GM21529 (cell line): Measurements from ENCODE around the gene MCTP2.

ENCODE experiments used
- ATAC-seq: cut with Tn5 transposase; IDR thresholded peaks from one replicate; pipeline ENCODE4 v1.9.1; 2021; ENCODE audit not compliant: unreplicated experiment

Gene MCTP2

DNA sequence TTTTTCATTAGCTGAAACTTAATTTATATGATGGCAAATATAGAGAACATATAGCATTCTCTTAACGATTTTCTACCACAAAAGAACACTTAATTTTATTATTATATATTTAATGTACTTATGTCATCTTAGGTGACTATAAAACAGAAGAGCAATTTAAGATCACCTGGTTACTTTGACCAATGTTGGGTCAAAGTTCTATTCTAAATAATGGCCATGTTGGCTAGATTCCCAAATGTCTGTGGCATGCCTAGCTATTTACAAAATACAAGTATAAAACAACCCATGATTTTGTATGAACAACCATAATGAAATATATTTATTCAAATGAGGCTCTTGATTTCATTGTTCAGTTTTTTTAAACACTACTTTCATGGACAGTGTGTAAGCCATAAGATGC, 200.9 kb downstream of the MCTP2 start:
- ATAC-seq, result no peak

DNA sequence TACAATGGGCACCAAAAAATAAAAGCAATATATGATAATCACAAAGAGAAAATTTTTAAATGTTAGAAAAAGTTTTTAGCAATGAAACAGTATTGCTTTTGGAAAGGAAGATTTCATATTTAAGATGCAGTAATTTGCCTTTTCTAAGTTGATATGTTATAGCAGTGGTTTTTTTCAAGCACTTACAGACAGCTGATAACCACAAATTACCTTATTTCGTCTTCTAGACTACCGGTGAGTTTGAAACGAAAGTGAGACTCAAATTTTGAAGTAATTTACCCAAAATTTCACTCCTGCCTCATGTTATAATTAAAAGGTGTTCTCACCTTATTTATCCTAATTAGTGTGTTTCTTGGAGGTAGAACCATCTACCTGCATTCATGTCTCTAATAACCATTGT, 207.8 kb downstream of the MCTP2 start:
- no peak for ATAC-seq

DNA sequence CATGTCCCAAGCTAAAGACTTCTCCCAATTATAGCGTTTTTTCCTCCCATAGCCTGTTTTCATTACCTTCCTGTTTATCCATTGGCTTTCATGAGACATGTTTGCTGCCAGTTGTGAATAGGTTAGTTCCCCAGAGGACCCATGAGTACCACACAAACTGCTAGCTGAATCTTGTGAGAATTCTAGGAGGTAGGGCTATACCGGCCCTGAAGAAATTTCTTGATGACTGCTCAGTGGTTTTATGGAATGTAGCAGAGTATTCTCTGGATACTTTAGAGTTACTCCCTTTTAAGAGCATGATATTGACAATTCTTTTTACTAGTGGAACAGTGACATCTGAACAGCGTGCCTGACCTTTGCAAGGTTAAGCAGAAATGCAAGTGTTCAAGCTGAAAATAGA, 210.4 kb downstream of the MCTP2 start:
- no peak for ATAC-seq

DNA sequence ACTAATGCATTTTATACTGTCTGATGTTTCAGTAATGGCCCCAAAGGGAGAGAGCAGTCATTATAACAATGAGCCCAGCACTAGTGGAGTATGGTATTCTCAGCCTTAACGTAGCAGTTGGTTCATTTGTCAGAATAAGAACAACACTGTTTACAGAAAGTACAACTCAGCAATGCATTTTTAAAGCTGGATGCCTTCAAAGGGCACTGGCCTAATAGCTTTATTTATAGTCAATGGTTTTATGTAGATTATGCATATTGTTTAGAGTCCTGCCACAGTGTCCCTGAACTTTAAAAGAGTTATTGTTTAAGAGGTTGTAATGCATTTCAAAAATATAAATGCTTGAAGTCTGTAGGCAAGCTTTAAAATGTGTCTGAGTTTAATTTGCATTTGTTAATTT, 211.1 kb downstream of the MCTP2 start:
- ATAC-seq, result no peak

DNA sequence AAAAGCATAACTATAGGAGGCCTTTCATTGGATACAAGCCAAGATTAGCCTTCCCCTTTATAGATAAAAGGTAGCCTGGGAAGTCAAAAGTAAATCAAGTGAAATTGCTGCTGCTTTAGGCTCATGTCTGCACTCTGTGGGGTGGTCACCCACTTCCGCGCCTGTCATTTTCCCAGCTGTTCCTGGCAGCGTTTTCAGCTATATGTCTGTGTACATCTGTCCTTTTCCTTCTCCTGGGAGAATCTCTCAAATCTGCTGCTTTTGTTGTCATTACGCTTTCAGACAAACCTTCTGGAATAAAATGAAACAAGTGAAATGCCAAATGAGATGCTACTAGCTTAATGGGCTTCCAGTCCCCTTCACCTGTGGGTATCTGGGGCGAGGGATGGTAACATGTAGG, 211.8 kb downstream of the MCTP2 start:
- no peak for ATAC-seq

DNA sequence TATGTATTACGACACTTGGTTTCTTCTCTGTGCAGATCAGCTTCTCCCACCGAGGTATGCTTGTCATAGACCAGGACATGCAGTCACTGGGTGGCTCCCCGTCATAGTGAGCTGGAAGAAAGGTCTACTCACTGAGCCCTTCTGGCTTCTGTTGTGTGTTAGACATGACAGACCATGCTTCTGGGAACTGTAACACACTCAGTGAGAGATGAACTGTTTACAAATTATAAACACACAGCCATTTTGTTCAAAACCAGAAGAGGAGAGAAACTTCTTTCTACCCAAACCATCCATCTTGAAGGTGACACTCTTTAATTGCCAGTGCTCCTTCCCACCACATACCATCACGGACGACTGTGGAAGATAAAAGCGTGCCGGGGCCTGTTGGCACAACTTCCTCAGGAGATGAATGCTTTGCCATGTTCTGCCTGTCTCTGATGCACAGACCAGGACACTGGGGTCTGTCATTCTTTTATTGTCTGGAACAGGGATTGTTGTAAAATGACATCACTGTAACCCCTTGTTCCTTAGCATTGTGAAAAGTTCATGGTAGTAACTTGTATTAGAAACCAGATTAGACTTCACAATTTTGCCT, 214.3 kb downstream of the MCTP2 start:
- no peak for ATAC-seq

DNA sequence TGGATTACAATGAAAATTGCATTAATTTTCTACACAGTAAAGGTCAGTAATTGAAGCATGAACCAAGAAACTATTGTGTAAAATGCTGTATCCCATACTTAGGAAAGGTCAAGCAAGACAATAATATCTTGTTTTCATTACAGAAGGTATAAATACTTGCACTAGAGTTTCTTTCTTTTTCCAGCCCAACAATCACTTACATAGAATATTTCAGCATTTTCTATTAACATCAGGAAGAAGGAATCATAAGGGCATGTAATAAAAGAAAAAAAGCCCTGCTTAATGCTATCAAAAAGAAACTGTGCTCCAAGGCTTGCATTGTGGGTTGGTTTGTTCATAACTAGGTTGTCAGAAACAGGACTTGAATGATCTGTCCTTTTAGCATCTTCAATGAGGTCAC, 215.1 kb downstream of the MCTP2 start:
- no peak for ATAC-seq

DNA sequence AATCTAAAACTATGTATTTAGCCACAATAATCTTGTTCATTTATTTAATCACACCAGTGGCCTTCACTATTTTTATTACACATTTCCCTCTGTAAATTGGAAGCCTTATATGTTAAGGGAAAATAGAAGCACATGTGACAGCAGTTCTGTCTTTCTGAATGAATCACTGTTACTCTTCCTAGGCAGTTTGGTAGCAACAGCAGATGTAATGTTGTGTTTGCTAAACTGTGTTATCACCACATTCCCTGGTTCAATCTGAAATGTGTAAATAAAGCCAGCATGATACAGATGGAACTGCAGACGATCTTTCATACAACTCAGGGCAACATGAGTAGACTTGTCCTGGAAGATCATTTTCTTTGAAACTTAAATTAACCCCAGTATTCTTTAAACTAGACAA, 220.1 kb downstream of the MCTP2 start:
- ATAC-seq, result no peak

DNA sequence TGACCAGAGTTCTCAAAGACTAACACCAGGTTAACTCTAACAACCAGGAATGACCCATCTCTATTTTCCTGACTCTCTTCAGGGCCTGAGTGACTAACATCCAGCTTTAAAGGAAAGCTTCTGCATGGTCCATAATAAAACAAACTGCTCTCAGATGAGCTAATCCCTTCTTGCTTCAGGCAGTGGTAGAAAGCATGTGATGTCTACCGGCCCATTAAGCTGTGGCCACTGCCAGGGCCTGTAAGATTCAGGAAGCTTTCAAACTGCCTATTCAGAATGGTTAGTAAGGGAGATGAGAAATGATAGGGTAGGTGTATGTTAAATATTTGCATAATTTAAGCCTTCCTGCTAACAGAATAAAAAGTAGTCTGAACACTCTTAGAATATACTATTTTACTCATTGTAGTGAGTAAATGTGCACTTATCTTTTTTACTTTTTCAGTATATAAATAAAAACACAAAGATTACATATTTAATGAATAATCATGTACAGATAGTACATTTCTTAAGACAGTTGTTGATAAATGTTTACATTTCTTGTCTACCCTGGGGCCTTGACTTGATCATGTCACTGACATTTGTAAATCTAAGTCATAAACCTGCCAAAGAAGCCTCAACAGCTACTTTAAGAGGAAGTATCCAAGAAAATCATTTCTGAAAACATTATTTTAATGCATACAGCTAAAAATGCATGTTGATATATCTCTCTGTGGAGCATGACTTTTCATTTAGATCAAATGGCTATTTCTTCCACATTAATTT, 222.0 kb downstream of the MCTP2 start:
- no peak for ATAC-seq

DNA sequence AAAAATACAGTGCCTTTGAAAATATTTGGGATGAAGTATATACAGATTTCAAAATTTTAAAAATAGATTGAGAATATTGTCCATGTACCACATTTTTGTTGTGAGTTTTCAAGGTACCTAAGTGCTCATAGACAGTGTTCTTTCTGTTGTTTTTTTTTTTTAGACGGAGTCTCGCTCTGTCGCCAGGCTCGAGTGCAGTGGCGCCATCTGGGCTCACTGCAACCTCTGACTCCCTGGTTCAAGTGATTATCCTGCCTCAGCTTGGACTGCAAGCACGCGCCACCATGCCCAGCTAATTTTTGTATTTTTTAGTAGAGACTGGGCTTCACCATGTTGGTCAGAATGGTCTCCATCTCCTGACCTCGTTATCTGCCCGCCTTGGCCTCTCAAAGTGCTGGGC, 223.9 kb downstream of the MCTP2 start:
- no peak for ATAC-seq

DNA sequence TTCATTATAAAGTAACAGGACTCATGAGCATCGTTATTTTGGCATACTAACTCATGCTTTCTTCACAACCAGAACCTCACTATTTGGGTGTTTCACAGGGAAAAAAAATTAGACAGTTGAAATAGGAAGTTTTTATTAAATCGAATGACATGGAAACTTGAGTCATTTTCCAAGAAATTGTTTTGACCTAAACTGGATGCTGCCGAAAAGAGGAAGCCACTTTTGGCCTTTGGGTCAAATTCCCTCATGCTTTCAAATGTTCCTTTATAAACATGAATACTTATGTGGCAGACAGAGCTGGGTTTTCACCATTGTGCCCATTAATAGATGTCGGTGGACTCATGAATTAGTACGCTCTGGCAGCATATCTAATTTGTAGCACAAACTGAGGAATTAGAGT, 224.9 kb downstream of the MCTP2 start:
- ATAC-seq, result no peak

DNA sequence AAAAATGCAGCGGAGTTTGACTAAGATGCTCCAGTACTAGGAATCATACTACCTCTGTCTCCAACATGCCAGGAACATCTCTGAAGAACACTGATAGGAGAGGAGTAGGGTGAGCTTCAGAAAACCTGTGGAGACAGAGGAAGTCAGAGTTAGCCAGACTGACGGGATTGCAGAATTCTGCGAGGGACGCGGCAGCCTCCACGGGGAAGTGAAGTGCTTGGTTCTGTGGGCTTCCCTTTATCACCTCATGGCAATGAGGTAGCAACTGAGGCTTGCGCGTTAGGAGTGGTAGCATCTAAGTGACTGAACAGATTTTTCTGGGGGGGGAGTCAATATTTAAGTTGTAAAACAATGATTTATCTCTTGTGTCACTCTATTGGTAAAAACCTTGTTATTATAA, 226.3 kb downstream of the MCTP2 start:
- no peak for ATAC-seq

DNA sequence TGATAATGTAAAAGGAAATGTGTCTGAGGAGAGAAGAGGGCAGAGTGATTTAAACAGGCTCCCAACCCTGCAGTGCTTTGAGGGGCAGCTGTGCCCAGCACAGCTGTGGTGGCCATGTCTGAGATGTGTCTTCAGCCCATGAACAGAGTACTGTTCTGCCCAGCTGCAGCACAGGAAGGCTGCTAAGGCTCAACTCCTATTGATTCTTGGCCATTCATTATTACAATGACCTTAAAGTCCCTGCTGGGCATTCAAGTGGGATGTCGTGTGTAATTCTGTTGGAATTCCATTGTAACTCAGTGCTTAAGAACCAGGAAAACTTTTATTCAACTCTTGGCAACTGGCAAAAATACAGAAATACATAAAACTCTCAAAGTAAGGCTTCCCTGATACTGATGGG, 229.3 kb downstream of the MCTP2 start:
- no peak for ATAC-seq

DNA sequence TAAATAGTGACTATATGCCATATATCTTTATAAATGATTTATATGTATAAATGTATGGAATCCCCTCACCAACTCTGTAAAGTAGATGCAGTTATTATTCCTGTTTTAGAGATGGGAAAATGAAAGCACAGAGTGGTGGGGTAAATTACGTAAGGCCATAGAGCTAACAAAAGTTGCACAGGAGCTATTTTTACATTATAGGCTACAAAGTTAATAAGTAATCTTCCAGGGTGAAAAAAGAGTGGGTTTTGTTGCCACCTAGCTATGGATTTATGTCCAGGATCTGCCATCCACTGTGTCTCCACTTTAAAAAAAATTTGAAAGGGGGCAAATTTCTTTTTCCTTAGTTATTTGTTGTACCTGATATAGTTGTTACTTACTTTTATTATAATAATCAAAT, 235.7 kb downstream of the MCTP2 start:
- ATAC-seq, result no peak

DNA sequence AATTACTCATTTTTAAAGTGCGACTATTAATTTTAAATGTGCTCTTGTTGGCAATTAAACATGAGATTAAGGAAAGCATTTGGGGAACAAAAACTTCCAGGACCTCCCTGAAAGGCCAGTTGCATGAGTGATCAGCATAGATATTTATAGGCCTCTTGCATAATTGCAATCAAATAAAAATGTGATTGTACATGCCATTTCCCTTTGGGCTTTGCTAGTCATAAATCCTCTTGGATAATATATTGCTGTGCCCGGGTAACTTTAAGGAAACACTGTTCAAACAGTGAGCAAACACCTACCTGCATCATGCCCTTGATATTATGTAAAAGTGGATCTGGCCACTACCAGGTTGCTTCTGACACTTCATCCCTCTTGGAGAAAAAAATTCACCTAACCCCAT, 239.1 kb downstream of the MCTP2 start:
- ATAC-seq, result no peak

DNA sequence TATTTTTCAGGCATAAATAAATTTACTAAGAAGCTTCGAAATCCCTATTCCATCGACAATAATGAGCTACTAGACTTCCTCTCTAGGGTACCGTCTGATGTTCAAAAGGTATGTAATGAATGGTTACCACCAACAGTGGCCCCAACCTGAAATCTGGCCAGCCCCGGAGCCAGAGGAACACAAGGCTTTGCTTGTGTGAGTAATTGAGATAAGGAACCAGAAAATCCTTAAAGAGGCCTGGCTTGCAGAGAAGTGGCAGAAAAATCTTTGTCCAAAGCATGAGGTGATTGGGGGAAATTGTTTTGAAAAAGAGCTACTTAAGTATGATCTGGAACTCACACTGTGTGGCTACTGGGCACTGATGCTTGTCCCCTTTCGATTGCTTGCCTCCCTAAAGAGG, 245.3 kb downstream of the MCTP2 start:
- ATAC-seq, result no peak

DNA sequence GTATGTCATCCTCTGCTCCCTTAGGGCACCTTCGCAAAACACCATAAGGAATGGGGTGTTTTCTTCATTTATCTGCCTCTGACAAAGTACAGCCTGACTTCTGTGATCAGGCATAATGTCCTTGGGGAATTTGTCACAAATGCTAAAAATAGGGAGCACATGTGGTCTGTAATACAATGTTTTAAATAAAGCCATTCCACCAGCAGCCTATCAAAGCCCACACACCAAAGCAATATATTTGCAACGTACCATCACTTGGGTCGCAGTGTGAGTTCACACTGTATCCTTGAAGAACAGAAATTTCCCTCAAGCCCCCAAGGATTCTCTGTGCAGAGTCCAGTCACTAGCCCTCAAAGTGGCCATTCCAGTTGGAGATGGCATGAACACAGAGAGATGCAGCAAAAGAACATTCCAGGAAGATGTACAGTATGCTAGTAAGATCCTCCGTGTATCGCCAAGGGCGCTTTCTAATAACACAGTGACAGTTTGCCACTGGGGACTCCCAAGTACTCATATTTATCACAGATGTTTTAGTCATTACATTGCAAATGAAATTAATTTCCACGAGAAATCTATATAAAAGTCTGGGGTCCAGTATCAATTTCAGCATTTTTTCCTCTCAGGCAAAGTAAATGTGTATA, 246.7 kb downstream of the MCTP2 start:
- no peak for ATAC-seq

DNA sequence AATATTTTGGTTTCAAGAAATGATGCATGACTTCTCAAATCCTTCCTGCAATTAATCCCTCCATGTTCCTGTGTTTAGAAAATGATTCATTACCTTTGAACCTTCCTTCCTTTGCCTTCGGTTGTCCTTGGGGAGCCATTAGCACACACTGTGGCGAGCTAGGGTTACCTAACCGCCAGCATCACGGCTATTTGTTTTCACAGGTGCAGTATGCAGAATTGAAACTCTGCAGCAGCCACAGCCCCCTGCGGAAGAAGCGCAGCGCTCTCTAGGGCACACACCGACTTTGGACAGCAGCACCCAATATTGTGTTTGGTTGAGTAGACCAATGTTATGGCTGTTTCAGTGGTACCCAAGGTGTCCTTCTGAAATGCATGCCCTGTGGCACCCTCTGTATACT, 247.4 kb downstream of the MCTP2 start:
- peak; percentile 55 for ATAC-seq

DNA sequence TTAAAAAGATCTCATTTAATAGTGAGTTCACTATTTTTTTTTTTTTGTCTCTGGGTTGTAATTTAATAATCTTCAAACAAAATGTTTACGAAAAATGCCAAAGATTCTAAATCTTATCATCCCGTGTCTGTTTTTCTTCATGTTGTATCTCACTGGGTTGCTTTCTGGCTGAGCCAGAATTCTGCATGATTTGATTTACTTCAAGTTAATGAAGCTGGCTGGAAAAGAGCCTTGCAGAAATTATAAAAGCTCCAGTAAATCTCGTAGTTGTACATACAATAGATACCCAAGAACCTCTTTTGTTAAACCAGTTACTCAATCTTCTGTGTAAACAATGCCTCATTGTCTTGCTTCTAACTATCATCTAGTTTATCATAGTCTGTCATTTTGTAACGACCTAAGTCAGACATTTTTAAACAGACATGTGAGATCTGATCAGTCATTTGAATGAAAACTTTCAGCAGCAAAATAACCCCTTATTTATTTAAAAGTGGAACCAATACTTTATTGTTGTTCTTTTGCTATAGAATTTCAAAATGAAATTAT, 249.0 kb downstream of the MCTP2 start:
- ATAC-seq, result no peak

DNA sequence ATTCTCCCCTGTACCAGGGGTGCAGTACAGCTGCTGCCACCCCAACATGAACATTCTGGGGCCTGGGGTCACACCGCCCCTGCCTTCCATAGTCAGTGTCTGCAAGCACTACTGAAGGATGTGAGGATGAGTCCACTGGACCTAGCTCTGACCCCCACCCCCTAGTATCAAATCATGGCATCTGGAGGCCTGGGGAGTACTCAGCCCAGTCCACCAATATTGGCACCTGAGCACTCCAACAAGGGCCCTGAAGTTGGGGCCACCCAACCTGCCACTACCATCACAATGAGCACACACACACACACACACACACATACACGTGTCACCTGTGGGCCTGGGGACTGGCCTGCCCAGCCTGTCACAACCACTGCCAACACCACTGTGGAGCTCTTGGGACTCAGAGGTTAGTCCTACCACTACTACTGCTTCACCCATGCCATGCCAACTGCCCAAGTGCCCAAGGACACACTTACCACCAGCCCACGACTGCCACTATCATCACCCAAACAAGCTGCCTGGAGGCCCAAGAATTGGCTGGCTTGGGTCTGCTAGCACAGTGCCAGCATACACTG, 253.9 kb downstream of the MCTP2 start:
- no peak for ATAC-seq

DNA sequence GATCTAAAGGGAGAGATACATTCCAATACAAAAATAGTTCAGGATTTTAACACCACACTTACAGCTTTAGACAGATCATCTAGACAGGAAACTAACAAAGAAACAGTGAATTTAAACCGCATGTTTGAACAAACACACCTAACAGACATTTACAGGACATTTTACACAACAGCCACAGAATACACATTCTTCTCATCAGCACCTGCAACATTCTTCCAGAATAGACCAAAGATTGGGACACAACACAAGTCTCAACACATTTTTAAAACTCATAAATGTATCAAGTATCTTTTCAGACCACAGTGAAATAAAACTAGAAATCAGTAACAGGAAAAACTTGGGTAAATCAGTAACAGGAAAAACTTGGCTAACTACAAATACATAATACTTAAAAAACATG, 256.3 kb downstream of the MCTP2 start:
- ATAC-seq, result no peak

DNA sequence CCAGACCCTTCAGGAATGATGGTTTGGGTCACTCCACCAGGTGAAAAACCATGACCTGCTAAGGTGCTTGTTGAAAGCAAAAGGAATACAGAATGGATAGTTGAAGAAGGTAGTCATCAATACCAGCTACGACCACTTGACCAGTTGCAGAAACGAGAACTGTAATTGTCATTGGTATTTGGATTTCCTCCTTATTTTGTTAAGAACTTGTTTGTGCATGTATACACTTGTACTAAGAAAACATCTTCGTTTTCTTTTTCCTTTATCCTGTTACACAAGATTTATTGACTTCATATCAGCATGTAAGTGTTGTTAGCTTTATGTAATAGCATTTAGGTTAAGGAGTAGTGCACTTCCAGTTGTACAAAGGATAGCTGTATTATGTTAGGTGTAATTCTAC, 261.8 kb downstream of the MCTP2 start:
- no peak for ATAC-seq
